B cell (primary cell): ENCODE measurements around the gene XPA.
"Not testable (repeated sequence)": the region's sequence is repeated elsewhere in the genome, so short reads cannot be mapped to it uniquely, and the experiment has no call there.

Experiments
- EZH2 ChIP-seq: IDR thresholded peaks from 2 replicates; pipeline ENCODE4 v1.6.1; 2012; ENCODE audit warnings: borderline replicate concordance, low read depth, mild to moderate bottlenecking, moderate library complexity, low read length; ENCODE audit not compliant: insufficient read depth, poor library complexity, severe bottlenecking
- TF ChIP-seq, protein P1 (sequence below): fragments of 200-600 bp; IDR thresholded peaks from one replicate; pipeline ENCODE4 v1.8.0; 2022; ENCODE audit warnings: antibody characterized with exemption, mild to moderate bottlenecking

- TF ChIP-seq, protein P1, sequence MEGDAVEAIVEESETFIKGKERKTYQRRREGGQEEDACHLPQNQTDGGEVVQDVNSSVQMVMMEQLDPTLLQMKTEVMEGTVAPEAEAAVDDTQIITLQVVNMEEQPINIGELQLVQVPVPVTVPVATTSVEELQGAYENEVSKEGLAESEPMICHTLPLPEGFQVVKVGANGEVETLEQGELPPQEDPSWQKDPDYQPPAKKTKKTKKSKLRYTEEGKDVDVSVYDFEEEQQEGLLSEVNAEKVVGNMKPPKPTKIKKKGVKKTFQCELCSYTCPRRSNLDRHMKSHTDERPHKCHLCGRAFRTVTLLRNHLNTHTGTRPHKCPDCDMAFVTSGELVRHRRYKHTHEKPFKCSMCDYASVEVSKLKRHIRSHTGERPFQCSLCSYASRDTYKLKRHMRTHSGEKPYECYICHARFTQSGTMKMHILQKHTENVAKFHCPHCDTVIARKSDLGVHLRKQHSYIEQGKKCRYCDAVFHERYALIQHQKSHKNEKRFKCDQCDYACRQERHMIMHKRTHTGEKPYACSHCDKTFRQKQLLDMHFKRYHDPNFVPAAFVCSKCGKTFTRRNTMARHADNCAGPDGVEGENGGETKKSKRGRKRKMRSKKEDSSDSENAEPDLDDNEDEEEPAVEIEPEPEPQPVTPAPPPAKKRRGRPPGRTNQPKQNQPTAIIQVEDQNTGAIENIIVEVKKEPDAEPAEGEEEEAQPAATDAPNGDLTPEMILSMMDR, result not testable (repeated sequence)
- not testable (repeated sequence) for TF ChIP-seq EZH2
Measured at GRCh38 chr9:97744025-97744424, 46.9 kb upstream of the XPA start.
